GM12878 (cell line): ENCODE results near the gene CRYZL1.

ENCODE experiments used
- RFX5 ChIP-seq: IDR thresholded peaks from 2 replicates; pipeline ENCODE4 v1.6.1; 2011; ENCODE audit warnings: low read depth, low read length, improper control_type of control experiment
- SP1 ChIP-seq: IDR thresholded peaks from one replicate; pipeline ENCODE4 v1.6.1; 2011; ENCODE audit warnings: low read depth, low read length
- SRF ChIP-seq, 2 experiments: IDR thresholded peaks; 2 replicates each; pipeline ENCODE4 v1.6.1; 2011; ENCODE audit warnings: low read depth in 2 of 2, low read length in 2 of 2, mild to moderate bottlenecking in 1 of 2, moderate library complexity in 1 of 2
- TCF7 ChIP-seq: IDR thresholded peaks from 2 replicates; pipeline ENCODE4 v1.6.1; 2014; ENCODE audit warnings: antibody characterized with exemption, borderline replicate concordance
- TF ChIP-seq, protein P1 (sequence below): IDR thresholded peaks from 2 replicates; pipeline ENCODE4 v1.6.1; 2012; ENCODE audit warnings: mild to moderate bottlenecking, low read depth, low read length

DNA sequence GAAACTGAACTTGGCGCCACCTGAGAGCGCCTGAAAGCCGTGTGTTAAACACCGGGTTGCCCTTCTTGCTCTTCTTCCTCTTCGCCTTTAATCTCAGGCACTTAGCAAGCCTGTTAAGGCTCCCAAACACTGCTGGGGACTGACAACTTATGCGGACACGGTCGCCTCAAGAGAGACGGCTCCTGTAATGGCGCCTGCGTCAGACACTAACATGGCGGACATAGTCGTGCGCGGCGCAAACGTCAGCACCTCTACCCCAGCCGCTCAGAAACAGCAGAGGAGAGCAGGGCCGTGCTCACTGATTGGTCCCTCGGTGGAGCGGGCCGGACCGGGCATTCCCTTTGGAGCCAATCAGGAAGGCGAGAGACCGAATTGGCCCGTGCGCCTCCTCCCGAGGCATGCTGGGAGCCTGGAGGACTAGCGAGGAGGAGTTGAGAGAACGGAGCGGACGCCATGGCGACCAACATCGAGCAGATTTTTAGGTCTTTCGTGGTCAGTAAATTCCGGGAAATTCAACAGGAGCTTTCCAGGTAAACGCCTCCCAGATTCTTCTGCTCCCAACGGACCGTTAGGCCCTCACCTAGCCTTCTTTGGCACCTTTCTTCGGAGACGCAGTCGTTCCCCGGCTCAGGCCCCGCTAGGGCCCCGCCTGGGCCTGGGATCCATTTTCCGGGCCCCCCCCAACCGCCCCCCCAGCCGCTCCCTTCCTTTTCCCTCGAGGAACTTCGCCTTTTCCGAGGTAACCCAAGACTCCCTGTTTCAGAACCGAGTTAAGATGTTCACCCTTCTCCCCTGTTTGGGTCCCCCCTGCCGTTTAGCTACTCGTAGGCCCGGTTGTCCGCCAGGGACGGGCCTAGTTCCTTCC, 98.7 kb downstream of the CRYZL1 start, which contains the start of gene SON:
- TF ChIP-seq, protein P1, sequence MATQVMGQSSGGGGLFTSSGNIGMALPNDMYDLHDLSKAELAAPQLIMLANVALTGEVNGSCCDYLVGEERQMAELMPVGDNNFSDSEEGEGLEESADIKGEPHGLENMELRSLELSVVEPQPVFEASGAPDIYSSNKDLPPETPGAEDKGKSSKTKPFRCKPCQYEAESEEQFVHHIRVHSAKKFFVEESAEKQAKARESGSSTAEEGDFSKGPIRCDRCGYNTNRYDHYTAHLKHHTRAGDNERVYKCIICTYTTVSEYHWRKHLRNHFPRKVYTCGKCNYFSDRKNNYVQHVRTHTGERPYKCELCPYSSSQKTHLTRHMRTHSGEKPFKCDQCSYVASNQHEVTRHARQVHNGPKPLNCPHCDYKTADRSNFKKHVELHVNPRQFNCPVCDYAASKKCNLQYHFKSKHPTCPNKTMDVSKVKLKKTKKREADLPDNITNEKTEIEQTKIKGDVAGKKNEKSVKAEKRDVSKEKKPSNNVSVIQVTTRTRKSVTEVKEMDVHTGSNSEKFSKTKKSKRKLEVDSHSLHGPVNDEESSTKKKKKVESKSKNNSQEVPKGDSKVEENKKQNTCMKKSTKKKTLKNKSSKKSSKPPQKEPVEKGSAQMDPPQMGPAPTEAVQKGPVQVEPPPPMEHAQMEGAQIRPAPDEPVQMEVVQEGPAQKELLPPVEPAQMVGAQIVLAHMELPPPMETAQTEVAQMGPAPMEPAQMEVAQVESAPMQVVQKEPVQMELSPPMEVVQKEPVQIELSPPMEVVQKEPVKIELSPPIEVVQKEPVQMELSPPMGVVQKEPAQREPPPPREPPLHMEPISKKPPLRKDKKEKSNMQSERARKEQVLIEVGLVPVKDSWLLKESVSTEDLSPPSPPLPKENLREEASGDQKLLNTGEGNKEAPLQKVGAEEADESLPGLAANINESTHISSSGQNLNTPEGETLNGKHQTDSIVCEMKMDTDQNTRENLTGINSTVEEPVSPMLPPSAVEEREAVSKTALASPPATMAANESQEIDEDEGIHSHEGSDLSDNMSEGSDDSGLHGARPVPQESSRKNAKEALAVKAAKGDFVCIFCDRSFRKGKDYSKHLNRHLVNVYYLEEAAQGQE = no peak
- TF ChIP-seq SP1 = peak; percentile 87
- peak; percentile 97 for TF ChIP-seq RFX5
- 0 out of 4 replicates have a peak, but pooled peaks of 1 of the 2 experiments have one; percentile 12 for TF ChIP-seq SRF (IDR thresholded peaks at IDR 0.05; ENCODE audit: low read depth in 2 of 2, low read length in 2 of 2)
- no peak for TF ChIP-seq TCF7
